Thymus (tissue), 11 donors: ENCODE results near the gene FKBP5. TPM values are rescaled to one million over a fixed set of nuclear protein-coding genes. Genes with fewer than 3 reads are reported as not detected.
"Not testable (repeated sequence)": the region's sequence is repeated elsewhere in the genome, so short reads cannot be mapped to it uniquely, and the experiment has no call there.

Experiments
- DNase-seq, 9 donors: peaks; one replicate each; pipeline ENCODE4 v3.0.0-alpha.2; 2013; ENCODE audit warnings: low spot score in 9 of 9, low read depth in 6 of 9, missing footprints in 1 of 9
- H3K27ac ChIP-seq, 2 donors: one replicate each; pipeline ENCODE4 v1.5.1; 2013; ENCODE audit warnings: control low read depth in 1 of 2, low read depth in 1 of 2, low read length in 1 of 2, mild to moderate bottlenecking in 1 of 2, moderate library complexity in 1 of 2
- H3K27me3 ChIP-seq, 2 donors: one replicate each; pipeline ENCODE4 v1.5.1; 2013; ENCODE audit warnings: low read length in 1 of 2; ENCODE audit not compliant: control insufficient read depth in 2 of 2, insufficient read depth in 1 of 2
- H3K36me3 ChIP-seq, 2 donors: one replicate each; pipeline ENCODE4 v1.5.1; 2013; ENCODE audit warnings: low read length in 1 of 2, mild to moderate bottlenecking in 1 of 2, moderate library complexity in 1 of 2; ENCODE audit not compliant: control insufficient read depth in 2 of 2, insufficient read depth in 2 of 2
- H3K4me1 ChIP-seq, 2 donors: one replicate each; pipeline ENCODE4 v1.5.1; 2013; ENCODE audit warnings: low read length in 2 of 2; ENCODE audit not compliant: control insufficient read depth in 2 of 2, insufficient read depth in 2 of 2
- H3K4me3 ChIP-seq, 2 donors: one replicate each; pipeline ENCODE4 v1.5.1; 2013; ENCODE audit warnings: low read length in 2 of 2, control low read depth in 1 of 2, mild to moderate bottlenecking in 1 of 2
- H3K9me3 ChIP-seq, 2 donors: one replicate each; pipeline ENCODE4 v1.5.1; 2013; ENCODE audit warnings: low read length in 1 of 2, mild to moderate bottlenecking in 1 of 2; ENCODE audit not compliant: control insufficient read depth in 2 of 2, insufficient read depth in 1 of 2
- WGBS: extraction: QIAGEN DNeasy Blood & Tissue Kit; methylation state at CpG from one replicate; pipeline ENCODE4 v1.1.7; 2013; 5-methylcytosine and 5-hydroxymethylcytosine counted together
- polyA plus RNA-seq: library from polyadenylated mRNA; stranded (reverse); fragments of 200-250 nt; gene quantifications from one replicate; pipeline ENCODE4 v1.2.3, GENCODE V29; 2013
- total RNA-seq: library from RNA; stranded (reverse); fragments of 120-200 nt; gene quantifications from one replicate; pipeline ENCODE4 v1.2.4, GENCODE V29; 2013
- donor health status: healthy.

FKBP5 gene
- total and polyA plus RNA-seq, 2 donors, result 34.2 to 338 TPM

- peaks cover 10 to 12% of the 10 kb centered on the region in 2 donors for H3K36me3 ChIP-seq
- H3K4me3 ChIP-seq, result no peak overlapping the region
- no peak overlapping the region for H3K27ac ChIP-seq
- H3K27me3 ChIP-seq, result no peaks in the 10 kb centered on the region
- no peaks in the 10 kb centered on the region for H3K9me3 ChIP-seq
- DNase-seq, result no peak
- WGBS, result 94% methylated on average over 2 of the region's 2 CpGs
- peaks cover 3 to 4% of the 10 kb centered on the region in 2 donors for H3K4me1 ChIP-seq
These were observed 11.3 kb downstream of the FKBP5 start for GRCh38 chr6:35677456-35677855.

DNA sequence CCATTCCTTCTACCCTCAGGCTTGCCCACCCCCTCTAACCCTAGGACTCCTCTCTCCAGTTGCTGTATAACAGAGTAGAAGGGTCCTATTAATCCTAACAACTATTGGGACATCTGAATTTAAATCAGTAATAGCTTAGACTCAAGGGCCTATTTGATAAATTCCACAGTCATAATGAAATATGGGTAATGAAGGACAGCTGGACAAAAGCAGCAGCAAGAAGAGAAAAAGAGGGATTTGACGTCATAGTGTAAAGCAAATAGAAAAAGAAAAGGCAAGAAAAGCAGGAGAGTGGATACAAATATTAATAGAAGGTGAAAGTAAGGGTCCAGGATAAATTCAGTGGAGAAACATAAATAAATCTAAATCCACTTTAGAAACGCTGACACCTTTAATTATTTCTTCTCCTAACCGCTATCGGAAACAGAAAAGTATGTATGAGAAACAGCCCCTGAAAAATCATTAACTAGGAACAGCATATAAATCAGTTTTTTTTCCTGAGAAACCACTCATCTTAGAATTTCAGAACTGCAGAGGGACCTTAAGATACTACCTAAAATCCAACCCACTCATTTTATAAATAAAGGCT lies 12.8 kb downstream of the FKBP5 start:
- H3K4me1 ChIP-seq, result peaks cover 3 to 4% of the 10 kb centered on the region in 2 donors
- H3K36me3 ChIP-seq, result peaks cover 10 to 11% of the 10 kb centered on the region in 2 donors
- 96% methylated on average over 4 of the region's 4 CpGs for WGBS
- H3K27ac ChIP-seq, result no peak overlapping the region
- H3K4me3 ChIP-seq, result no peak overlapping the region
- no peak for DNase-seq
- H3K9me3 ChIP-seq, result no peaks in the 10 kb centered on the region
- H3K27me3 ChIP-seq, result no peaks in the 10 kb centered on the region

DNA sequence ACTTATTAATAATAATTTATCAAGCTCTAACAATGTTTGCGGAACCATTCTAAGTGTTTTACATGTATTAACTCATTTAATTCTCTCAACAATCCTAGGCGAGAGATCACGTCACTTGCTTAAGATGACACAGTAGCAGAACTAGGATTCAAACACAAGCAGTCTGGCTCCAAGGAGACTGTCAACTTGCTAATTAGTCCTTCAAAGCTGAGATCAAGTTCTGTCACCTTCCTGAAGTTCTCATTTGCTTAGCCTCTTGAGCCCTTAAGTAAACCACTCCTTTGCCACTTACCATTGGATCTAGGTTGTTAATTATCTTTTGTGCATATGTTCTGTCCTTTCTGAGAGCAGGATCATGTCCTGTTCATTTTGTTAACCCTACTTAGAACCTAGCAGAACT lies 14.1 kb downstream of the FKBP5 start:
- H3K36me3 ChIP-seq, result peaks cover 10 to 11% of the 10 kb centered on the region in 2 donors
- 98% methylated on average over 3 of the region's 3 CpGs for WGBS
- H3K9me3 ChIP-seq, result no peaks in the 10 kb centered on the region
- H3K27ac ChIP-seq, result no peak overlapping the region
- H3K4me3 ChIP-seq, result no peak overlapping the region
- H3K4me1 ChIP-seq, result peaks cover 3 to 4% of the 10 kb centered on the region in 2 donors
- no peaks in the 10 kb centered on the region for H3K27me3 ChIP-seq
- DNase-seq, result no peak

- Histone ChIP-seq H3K9me3 (no peaks in the 10 kb centered on the region), H3K27me3 (no peaks in the 10 kb centered on the region), H3K36me3 (peaks cover 7 to 9% of the 10 kb centered on the region in 2 donors), H3K4me3 (no peak overlapping the region), H3K27ac (no peak overlapping the region), H3K4me1 (peaks cover 3 to 4% of the 10 kb centered on the region in 2 donors)
- DNase-seq, result no peak
- WGBS, result 72% methylated on average over 1 of the region's 1 CpG
These were observed 15.0 kb downstream of the FKBP5 start for GRCh38 chr6:35673755-35674154.

DNA sequence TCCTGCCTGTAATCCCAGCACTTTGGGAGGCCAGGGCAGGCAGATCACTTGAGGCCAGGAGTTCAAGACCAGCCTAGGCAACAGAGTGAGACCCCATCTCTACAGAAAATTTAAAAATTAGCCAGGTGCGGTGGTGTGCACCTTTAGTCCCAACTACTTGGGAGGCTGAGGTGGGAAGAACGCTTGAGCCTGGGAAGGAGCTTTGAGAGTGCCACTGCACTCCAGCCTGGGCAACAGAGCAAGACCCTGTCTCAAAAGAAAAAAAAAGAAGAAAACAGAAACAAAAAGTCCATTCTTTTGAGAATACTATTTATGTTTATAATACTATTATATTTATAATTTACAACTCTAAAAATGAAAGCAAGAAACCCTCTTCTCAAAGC lies 15.4 kb downstream of the FKBP5 start:
- H3K27me3 ChIP-seq, DNase-seq, H3K27ac ChIP-seq, H3K36me3 ChIP-seq, H3K4me1 ChIP-seq, H3K9me3 ChIP-seq, H3K4me3 ChIP-seq: not testable (repeated sequence)
- WGBS, result over 99% methylated on average over 2 of the region's 2 CpGs

DNA sequence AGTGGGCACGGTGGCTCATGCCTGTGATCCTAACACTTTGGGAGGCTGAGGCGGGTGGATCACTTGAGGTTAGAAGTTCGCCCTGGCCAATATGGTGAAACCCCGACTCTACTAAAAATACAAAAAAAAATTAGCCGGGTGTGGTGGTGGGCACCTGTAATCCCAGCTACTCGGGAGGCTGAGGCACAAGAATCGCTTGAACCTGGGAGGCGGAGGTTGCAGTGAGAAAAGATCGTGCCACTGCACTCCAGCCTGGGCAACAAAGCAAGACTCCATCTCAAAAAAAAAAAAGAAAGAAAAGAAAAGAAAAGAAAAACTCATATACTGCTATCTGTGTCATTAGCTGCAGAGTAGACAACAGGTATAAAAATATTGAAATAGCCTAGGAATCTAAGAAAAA lies 18.3 kb downstream of the FKBP5 start:
- not testable (repeated sequence) for H3K27ac ChIP-seq, DNase-seq, H3K4me1 ChIP-seq, H3K27me3 ChIP-seq, H3K4me3 ChIP-seq, H3K9me3 ChIP-seq
- H3K36me3 ChIP-seq, result peaks cover 7 to 10% of the 10 kb centered on the region in 2 donors
- 97% methylated on average over 9 of the region's 9 CpGs for WGBS

GRCh38 chr6:35669451-35670045 lies 19.2 kb downstream of the FKBP5 start:
- WGBS, result 9% methylated on average over 1 of the region's 1 CpG
- no peak overlapping the region for H3K4me3 ChIP-seq
- H3K9me3 ChIP-seq, result no peaks in the 10 kb centered on the region
- H3K27ac ChIP-seq, result peak overlapping the region in 1 of 2 donors; percentile 72
- H3K36me3 ChIP-seq, result peaks cover 7 to 10% of the 10 kb centered on the region in 2 donors
- H3K4me1 ChIP-seq, result peaks cover 6 to 12% of the 10 kb centered on the region in 2 donors
- H3K27me3 ChIP-seq, result no peaks in the 10 kb centered on the region
- peak in 2 of 9 donors; percentile 33 to 66 for DNase-seq

DNA sequence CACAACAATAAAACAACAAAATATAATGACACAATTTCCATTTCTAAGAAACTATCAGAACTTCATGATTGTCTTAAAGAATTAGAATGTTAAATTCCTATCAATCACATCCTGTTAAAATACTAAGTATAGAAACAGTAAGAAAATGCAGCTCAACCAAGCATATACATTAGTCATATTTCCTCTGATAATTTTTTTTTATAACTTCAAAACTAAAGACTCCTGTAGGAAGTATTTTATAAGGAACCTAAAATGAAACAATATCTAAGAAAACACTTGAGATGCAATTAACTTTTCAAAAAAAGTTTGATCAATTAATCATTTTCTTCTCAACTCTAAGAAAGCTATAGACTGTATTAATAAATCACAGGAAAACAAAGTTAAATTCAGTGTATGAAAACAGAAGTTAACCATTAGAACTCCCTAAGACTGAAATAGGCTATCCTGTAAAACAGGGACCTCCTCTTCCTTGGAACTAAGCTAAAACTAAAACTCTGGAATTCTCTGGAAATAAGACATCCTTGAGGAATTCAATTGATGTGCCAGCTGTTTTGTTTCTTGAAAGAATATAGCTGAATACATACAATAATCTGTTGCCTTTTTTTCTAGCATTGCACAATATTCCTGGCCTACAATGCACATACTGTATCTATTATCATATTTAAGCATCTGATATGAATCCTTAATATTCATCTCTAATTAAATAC lies 19.8 kb downstream of the FKBP5 start:
- Histone ChIP-seq H3K4me1 (peaks cover 7 to 12% of the 10 kb centered on the region in 2 donors), H3K36me3 (peaks cover 7 to 8% of the 10 kb centered on the region in 2 donors), H3K4me3 (no peak overlapping the region), H3K27me3 (no peaks in the 10 kb centered on the region), H3K27ac (peak overlapping the region in 1 of 2 donors; percentile 72), H3K9me3 (no peaks in the 10 kb centered on the region)
- no peak for DNase-seq

GRCh38 chr6:35668096-35668495 lies 20.6 kb downstream of the FKBP5 start:
- H3K9me3 ChIP-seq, result no peaks in the 10 kb centered on the region
- no peak overlapping the region for H3K4me3 ChIP-seq
- peak overlapping the region in 1 of 2 donors; percentile 79 for H3K27ac ChIP-seq
- no peaks in the 10 kb centered on the region for H3K27me3 ChIP-seq
- H3K36me3 ChIP-seq, result peaks cover 4 to 5% of the 10 kb centered on the region in 2 donors
- peaks cover 11 to 12% of the 10 kb centered on the region in 2 donors for H3K4me1 ChIP-seq
- no peak for DNase-seq
- WGBS, result 95% methylated on average over 2 of the region's 2 CpGs
